ENCODE results near the gene TSC2.

- TF ChIP-seq POLR2A (IDR thresholded peaks at IDR 0.05) = no peak
- TF ChIP-seq EP300 (IDR thresholded peaks at IDR 0.05) = no peak
- no peak for TF ChIP-seq POLR2AphosphoS5 (IDR thresholded peaks at IDR 0.05)
Measured at GRCh38 chr16:2082983-2083364, 35.2 kb downstream of the TSC2 start.
